ENCODE measurements around the gene LRRC43.

The LRRC43 gene, protein sequence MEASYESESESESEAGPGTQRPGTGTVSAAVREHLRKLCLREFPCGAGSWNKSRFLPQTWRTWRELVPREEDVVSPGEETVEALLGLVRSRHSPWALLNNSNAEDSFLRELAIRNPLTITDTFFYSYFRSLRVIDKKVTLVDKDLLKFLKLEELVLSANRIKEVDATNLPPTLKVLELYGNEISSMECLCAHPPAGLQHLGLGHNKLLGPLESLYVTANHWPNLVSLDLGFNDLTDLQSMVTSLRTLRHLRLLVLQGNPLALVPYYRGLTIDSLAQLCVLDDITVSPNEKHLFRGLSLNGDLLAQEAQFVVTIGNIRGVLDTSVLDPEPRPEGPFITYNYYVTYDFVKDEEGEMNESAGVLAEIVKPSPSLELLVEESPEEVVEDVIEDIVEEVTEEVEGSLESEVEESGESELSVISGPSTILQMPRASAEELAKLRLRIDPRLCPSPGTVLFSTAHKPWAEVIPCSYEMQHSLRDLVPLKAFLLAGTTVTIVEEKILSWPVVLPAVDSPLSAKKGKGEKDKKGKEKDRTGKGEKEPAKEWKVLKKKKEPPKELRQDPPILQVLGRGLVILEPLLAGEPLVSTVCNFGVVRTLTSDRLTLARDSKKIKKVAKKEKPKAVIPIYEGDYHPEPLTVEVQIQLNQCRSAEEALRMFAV

DNA sequence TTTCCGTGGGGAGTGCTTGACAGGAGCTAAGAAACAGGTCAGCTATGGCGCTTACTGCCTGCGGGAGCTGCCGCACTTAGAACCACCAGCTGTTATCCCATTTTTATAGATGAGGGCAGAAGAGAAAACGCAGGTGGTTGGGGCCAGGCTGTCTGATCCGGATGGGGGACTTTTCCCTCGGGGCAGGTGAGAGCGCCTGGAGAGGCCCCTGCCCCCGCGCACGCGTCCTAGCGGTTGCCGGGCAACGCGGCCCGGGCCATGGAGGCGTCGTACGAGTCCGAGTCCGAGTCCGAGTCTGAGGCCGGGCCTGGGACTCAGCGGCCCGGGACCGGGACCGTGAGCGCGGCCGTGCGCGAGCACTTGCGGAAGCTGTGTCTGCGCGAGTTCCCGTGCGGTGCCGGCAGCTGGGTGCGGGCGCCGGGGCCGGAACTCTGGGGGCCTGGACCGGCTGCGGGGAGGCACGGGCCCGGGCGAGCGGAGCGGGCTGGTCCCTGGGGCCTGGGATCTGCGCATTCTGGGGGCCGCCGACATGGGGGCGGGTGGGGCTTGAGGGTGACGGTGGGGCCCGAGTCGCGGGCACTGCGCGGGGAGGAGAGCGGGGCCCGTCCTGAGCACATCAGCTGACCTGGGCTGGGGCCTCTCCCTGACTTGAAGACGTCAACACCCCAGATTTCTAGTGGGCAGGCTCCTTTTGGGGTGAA lies at the start of gene LRRC43:
Gene LRRC43, plus strand, starts transcription at position 237 of the 701 bp plus-strand sequence. Its CDS starts 22 bp downstream, at position 259.
- DNase-seq (ENCODE audit: low read depth): peak; percentile 39

DNA sequence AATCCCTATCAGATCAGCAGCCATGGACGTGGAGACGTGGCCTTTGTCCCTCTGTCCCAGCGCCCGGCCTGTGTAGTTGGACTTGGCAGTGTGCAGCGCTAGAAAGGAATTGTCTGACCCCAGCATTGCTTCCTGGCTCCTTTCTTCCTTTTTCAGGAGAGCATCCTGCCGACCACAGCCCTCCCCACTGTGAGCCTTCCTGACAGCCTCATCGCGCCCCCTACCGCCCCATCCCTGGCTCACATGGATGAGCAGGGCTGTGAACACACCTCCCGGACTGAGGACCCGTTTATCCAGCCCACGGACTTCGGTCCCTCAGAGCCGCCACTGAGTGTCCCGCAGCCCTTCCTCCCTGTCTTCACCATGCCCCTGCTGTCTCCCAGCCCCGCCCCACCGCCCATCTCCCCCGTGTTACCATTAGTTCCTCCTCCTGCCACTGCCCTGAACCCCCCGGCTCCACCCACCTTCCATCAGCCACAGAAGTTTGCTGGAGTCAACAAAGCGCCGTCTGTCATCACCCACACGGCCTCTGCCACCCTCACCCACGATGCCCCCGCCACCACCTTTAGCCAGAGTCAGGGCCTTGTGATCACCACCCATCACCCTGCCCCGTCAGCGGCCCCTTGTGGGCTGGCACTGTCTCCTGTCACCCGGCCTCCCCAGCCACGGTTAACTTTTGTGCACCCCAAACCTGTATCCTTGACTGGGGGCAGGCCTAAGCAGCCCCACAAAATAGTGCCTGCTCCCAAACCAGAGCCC lies 49.6 kb upstream of the LRRC43 start:
- DNase-seq (ENCODE audit: low read depth): no peak

DNA sequence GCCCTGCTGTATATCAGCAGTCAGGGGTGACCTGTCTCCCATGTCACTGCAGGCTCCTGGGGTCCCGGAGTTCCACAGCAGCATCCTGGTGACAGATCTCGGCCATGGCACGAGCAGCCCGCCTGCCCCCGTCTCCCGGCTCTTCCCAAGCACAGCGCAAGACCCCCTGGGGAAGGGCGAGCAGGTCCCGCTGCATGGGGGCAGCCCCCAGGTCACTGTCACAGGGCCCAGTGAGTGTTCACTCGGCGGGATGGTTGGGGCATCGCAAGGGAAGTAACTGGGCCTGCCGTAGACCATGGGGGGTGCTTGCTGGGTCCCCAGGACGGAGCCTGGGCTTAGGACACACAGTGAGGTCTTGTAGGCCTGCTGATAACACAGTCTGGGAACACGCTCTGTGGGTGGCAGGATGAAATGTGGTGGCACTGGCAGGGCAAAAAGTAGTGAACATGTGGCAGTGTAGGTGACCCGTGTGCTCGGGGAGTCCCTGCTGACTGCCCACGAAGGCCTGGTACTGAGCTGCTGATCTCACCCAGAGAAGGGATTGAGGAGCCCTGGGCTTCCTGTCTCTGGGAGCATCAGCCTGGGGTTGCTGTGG lies 47.4 kb upstream of the LRRC43 start:
- DNase-seq (ENCODE audit: low read depth): no peak

DNA sequence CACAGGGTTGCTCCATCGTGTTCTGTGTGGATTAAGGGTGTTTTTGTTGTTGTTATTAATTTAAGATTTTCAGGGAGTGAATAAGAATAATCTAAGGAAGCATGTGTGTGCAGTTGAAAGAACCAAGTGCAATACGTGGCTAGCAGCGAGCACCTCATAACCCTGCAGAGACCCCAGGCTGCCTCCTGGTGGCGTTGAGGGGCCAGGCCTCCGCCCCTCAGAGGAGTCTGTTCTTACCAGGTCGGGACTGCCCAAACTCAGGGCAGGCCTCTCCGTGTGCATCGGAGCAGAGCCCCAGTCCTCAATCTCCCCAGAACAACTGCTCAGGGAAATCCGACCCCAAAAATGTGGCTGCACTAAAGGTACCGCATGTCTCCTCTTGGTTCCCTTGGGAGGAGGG lies 45.7 kb upstream of the LRRC43 start:
- no peak for DNase-seq (ENCODE audit: low read depth)

DNA sequence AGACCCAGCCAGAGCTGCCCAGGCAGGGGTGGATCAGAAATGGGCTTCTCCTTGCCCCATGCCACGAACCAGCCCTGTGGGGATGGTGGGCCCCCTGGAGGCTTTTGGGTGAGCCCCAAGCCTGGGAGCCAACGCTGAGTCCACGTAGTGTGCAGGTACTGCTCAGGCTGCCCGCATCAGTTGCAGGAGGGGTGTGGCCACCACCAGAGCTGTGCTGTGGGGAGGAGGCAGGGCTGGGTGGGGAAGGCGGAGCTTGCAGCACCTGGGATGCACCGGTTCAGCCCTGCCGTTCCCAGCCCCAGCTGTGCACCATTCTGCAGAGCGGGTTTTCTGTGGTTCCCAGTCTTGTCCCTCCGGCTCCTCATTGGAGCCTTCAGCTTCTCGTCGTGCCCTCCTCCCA lies 45.2 kb upstream of the LRRC43 start:
- no peak for DNase-seq (ENCODE audit: low read depth)

DNA sequence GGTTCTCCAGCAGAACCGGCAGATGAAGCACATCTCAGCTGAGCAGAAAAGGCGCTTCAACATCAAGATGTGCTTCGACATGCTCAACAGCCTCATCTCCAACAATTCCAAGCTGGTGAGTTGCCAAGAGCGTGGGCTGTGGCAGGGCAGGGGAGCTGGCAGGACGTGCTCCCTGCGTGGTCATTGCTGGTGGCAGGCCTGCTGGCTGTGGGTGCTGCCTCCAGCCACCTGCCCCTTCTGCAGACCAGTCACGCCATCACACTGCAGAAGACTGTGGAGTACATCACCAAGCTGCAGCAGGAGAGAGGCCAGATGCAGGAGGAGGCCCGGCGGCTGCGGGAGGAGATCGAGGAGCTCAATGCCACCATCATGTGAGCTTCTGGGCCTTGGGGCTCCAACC lies 44.7 kb upstream of the LRRC43 start:
- no peak for DNase-seq (ENCODE audit: low read depth)

DNA sequence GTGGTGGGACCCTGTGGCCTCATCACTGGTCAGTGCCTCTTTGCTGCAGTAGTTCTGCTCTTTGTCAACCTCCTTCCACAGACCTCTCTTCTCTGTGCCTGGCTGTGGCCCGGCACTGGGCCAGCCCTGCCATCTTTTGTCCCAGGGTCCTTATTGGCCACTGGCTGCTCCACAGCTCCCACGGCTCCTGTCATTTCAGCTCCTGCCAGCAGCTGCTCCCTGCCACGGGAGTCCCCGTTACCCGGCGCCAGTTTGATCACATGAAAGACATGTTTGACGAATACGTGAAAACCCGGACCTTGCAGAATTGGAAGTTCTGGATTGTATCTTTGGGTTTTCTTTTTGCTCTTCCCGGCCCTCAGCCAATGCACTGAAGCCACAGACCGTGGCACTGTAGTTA lies 44.3 kb upstream of the LRRC43 start:
- no peak for DNase-seq (ENCODE audit: low read depth)

DNA sequence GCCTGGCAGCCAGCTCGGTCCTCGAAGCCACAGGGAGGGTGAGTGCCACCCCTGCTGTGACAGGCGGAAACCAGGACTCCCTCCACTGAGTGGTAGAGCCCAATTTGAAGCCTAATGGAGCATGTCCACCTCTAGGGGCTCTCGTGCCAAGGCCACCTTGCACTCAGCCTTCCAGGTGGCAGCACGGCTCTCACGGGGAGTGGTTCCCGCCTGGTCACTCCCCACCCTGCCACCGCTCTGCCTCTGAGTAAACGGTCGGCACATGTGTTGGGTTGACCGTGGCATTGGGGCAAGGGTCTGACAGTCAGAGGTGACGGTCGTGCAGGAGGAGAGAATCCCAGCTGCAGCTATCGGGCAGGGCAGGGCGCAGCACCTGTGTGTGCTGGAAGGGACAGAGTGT lies 43.7 kb upstream of the LRRC43 start:
- DNase-seq (ENCODE audit: low read depth): no peak

DNA sequence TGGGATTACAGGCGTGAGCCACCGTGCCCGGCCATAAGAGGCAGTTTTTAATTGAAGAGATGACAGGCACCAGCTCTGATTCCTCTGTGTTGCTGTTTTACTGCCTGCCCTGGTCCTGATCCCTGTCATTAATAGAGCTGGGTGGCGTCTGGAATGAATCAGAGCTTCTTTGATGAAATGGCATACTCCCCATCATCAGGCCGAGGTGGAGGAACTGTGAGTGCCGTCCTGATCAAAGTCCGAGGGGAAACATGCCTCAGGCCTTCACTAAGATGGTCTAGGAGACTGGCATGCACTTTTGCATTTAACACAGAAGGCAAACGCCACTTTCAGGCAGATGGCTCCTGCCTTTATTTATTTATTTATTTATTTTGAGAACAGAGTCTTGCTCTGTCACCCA lies 43.0 kb upstream of the LRRC43 start:
- no peak for DNase-seq (ENCODE audit: low read depth)

DNA sequence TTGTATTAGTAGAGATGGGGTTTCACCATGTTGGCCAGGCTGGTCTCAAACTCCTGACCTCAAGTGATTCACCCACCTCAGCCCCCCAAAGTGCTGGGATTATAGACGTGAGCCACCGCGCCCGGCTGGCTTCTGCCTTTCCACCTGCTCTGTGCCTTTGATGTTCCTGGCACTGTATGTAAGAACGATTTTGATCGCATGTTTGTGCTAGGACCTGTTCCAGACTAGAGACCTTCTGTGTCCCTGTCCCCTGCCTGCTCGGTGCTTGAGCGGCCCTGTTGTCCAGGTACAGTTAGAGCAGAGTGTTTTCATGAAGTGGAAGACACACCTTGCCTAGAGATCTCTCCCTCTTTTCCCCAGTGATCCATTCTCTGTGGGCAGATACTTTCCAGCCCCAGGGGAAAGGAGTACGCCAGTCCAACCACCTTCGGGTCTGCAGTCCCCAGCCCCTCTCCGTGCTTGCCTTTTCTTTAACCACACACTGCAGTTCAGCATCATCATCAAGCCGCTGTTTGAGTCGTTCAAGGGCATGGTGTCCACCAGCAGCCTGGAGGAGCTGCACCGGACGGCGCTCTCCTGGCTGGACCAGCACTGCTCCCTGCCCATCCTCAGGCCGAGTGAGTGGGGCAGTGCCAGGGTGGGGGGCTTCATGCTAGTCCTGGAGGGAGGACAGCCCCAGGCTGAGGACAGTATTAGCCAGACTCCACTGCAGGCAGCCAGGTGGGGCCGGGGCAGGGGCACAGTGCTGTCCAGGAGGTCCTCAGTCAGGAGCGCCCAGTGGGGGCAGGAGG lies 42.3 kb upstream of the LRRC43 start:
- no peak for DNase-seq (ENCODE audit: low read depth)

DNA sequence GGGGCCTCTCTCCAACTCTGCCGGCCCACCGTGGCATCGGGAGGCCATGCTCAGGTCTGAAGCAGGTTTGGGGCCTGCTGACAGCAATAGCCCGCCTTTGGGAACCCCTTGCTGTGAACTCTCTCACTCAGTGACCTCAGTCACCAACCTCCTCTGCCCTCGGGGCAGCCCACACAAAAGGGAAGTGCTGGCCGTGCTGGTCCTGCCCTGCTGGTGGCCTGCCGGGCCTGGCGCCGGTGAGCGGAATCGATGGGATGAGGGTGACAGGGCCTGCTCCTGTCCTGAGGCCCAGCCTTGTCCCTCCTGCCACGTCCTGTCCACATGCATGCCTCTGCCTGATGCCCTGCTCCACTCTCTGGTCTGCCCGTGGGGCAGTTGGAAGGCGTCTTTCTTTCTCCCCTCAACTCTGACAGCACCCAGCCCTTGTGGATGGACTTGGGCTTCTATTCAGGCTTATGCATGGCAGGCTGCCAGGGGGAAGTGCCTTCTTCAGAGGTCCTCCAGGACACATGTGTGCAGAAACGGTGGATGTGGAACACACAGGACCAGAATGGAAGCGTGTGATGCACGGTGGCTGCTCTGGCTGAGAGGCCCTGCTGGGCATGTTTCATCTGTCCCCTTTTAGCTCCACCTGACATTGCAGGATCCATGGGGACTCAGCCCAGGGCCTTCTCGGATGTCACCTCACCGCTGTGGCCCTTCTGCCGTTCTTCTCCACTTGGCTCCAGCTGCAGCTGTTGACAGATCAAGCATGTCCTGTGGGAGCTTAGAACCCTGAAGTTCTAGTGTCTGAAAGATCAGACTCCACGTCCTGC lies 40.8 kb upstream of the LRRC43 start:
- no peak for DNase-seq (ENCODE audit: low read depth)

DNA sequence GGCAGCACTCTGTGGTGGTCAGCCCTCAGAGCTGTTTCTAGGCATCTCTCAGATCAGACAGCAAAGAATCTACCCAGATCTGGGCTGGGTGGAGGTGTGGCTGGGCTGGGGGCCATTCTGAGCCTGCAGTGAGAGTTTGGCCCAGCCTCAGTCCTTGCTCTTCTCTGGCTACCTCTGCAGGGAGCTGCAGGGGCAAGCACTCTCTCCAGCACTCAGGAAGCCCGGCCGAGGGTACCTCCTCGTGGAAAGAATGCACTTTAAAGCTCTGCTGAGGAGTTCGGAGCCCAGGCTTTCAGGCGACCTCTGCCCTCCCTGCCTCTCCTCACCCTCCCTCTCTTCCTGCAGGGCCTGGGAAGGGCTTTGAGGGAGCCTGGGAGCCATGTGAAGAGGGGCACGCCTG lies 40.1 kb upstream of the LRRC43 start:
- DNase-seq (ENCODE audit: low read depth): no peak

DNA sequence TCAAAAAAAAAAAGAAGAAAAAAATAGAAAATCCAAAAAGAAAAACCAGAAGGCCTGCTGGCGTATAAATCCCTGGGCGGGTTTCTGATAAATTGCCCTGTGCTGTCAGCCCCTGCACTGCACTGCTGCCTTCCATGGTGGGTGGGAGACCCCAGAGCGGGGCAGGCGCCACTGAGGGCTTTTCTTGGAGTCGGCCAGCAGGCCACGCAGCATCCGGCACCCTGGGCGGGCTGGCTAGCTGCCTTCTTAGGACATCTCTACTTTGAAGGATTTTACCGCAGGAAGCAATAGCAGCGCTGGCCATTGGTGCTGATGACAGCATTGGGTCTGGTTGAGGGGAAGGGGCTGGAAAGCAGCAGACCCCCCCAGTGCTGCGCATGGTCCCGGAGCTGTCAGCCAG lies 38.0 kb upstream of the LRRC43 start:
- no peak for DNase-seq (ENCODE audit: low read depth)

DNA sequence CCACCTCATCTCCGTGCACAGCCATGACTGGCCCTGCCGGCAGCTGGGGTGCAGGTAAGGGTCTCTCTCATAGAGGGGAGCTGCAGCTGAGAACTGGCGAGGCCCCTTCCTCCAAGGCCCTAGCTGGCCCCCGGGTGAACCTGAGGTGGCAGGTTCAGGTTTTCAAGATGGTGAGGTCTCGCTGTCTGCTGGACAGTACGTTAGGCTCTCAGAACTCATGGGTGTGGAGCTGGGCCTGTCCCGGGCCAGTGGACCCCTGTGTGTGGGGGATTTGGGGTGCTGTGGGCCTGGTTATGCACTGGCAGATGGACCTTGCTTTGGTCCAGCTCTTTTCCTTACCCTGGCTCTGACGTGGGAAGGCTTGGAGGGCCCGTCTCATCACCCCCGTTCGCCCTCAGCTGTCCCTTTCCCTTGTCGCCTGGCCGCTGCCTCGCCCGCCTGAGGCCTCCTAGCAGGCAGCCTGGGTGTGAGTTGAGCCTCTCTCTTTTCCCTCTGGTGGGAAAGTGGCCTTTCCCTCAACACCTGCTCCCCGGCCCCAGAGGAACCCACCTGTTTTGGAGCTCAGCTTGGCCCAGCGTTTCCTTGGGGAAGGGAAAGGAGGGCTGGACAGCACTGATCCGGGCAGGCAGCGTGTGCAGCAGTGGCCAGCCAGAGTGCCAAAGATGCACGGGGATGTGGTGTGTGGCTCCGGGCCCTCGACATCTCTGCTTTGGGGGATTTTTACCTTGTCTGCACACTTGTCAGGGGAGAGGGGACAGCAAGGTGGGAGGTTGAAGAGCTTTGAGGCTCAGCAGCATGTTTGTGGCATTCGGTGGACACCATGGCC lies 37.2 kb upstream of the LRRC43 start:
- no peak for DNase-seq (ENCODE audit: low read depth)

DNA sequence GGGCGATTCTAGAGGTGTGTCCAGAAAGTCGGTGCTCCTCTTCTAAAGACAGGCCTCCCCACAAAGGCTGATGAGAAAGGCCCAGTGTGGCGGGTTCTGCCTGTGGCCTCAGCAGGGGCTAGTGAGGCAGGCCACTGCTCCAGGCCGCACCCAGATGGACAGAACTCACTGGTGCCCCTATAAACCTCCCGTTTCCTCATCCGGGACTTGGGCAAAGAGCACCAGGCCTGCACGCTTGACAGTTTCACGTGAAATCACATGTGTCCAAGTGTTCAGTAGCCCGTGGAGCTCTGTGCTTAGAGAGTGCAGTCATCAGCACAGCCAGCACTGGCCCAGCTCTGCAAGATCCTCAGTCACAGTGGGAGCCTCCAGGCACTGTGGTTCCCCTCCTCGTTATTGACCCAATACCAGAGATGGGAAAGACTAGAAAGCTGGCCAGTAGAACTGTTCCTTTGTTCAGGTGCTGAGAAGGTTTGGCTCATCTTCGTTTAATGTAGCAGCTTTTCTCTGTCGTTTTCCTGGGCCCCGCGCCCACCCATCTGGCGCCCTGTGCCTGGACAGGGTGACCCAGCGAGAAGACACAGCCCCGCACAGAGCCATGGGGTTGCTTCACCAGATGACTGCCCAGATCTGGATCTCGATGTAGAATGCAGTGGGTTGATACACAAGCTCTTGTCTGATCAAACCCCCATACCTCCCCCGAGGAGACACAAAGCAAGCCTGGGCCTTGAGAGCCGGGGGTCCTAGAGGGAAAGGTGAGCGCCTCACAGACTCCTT lies 35.2 kb upstream of the LRRC43 start:
- no peak for DNase-seq (ENCODE audit: low read depth)

DNA sequence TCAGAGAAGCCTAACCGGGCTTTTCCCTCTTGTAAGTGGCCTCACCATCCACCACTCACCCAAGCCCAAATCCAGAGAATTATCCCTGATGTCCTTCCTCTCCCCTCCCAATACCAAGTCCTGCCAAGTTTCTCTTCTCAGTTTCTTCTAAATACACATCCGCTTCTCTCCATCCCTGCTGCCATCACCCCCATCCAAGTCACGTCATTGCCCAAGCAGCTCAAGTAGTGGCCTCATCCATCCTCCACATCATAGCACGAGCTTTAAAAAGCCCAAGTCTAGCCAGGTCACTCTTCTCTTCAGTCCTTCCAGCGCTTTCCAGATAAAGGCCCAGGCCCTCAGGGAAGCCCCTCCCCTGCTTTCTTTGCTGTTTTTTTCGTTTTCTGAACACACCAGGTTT lies 34.3 kb upstream of the LRRC43 start:
- DNase-seq (ENCODE audit: low read depth): no peak

DNA sequence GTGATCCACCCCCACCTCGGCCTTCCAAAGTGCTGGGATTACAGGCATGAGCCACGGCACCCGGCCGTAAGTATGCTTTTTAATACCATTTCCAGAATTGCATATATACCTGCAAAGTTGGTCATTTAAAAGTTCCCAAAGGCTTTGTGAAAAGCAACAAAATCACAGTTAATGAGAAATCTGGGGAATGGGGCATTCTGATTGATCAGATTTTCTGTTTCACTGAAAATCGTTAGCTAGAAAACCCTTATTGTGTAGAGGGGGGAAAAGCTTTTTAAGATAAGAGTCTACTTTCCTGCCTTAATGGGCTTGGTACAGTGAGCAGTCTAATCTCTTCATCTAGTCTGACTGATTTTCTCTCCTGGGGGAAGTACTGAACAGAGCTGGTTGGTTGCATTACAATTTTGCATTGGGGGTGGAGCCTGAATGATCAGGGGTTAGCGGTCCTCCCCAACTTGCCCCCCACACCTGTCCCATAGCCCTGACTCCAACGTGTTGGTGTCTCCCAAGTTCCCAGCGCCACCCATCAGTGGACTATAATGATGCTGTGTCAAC lies 32.7 kb upstream of the LRRC43 start:
- peak; percentile 27 for DNase-seq (ENCODE audit: low read depth)

DNA sequence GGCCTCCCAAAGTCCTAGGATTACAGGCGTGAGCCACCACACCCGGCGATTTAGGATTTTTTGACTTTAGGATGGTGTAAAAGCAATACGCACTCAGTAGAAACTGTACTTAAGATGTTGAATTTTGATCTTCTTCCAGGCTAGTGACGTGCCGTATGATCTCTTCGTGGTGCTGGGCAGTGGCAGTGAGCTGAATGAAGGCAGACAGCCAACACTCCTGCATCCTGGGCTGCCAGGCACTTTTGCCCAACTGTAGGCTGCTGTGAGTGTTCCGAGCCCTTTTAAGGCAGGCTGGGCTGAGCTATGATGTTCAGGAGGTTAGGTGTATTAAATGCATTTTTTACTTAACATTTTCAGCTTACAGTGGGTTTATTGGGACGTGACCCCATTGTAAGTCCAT lies 30.2 kb upstream of the LRRC43 start:
- DNase-seq (ENCODE audit: low read depth): no peak

All from ELR (cell line).